ENCODE results near the gene CTAG1A. TPM values are rescaled to one million over a fixed set of nuclear protein-coding genes. Genes with fewer than 3 reads are reported as not detected.
A peak's percentile ranks its signal among the peaks of the same experiment; 100 is the strongest.

Gene CTAG1A
- total and polyA plus RNA-seq, 9 of the 15 experiments (the other 6 are each of a cell fraction or from before 2014, with no cell fraction given), result 0.32 TPM; not detected in 8

DNA sequence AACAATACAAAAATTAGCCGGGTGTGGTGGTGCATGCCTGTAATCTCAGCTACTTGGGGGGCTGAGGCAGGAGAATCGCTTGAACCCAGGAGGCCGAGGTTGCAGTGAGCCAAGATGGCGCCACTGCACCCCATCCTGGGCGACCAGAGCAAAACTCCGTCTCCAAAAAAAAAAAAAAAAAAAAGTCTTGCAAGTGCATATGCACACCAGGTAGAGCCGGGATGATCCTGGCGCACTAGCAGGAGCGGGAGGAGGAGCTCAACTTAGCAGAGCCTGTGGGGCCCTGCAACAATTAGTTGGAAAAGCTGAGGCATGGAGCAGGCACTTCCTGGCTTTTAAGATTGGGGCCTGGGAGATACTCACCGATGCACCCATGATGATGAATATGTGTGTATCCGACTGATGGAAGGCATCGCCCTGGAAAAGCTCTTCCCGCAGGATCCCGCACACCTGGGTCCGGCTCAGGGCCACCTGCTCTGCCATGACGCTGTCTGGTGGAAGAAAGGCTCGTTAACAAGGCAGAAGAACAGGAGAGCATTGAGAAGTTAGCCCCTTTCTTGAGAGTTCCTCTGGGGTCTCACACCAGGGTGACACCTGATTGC is 39.2 kb upstream of the CTAG1A start:
- H3K79me2 ChIP-seq (ENCODE audit: control insufficient read depth, insufficient read depth, low read length), result peaks cover 81% of the 10 kb centered on the region
- peak overlapping the region; percentile 98 for H3K27ac ChIP-seq (ENCODE audit: extremely low read depth, low read depth, low read length)
- DNase-seq (ENCODE audit: extremely low read depth in 1 of 4, low spot score in 3 of 4) (no peak), FAIRE-seq (no peak), ATAC-seq (no peak)
- intact Hi-C loops (cut with micrococcal nuclease) (no loop called here), in situ Hi-C loops (cut with MboI) (loop anchor here (25.0 kb wide), 1 partner anchor 383 kb away; no protein-coding TSS in a partner anchor)
- H3K4me1 ChIP-seq (replicated peaks in 1 of 2; ENCODE audit: control insufficient read depth in 2 of 2, insufficient read depth in 2 of 2, low read length in 2 of 2), result peaks cover 46 to 56% of the 10 kb centered on the region in 2 experiments
- H3K4me2 ChIP-seq (ENCODE audit: insufficient read depth, low read length), result peak overlapping the region; percentile 100
- H3K9me1 ChIP-seq (ENCODE audit: control insufficient read depth, insufficient read depth, low read length), result no peaks in the 10 kb centered on the region
- POLR2A ChIA-PET, result interaction anchor here (0.6 to 1.6 kb wide), 5 partner anchors 19 to 195 kb away, joined by 3 to 4 read pairs (median 3); no protein-coding TSS in a partner anchor
- CTCF ChIA-PET (ENCODE audit: low intra/inter-chr PET ratio), result no interaction called here
- peak overlapping the region; percentile 98 for H3K4me3 ChIP-seq
- no TSS peak for BruUV-seq (replicated peaks)
- peak overlapping the region; percentile 95 to 99 for H3K9ac ChIP-seq (ENCODE audit: insufficient read depth in 1 of 2, low read depth in 2 of 2, low read length in 2 of 2)
- peaks cover 50% of the 10 kb centered on the region for H3K36me3 ChIP-seq (ENCODE audit: control insufficient read depth, insufficient read depth, low read length)
- 36% methylated on average over 12 of the region's 17 CpGs for WGBS (ENCODE audit: insufficient coverage, low coverage, missing lambda C conversion rate)
- 0 out of 2 replicates have a peak, but pooled peaks cover 8% of the 10 kb centered on the region for H4K20me1 ChIP-seq (replicated peaks; ENCODE audit: control insufficient read depth, insufficient read depth, low read length)
- no peaks in the 10 kb centered on the region for H3K27me3 ChIP-seq (ENCODE audit: control insufficient read depth in 2 of 2, insufficient read depth in 2 of 2, low read length in 2 of 2)
- H2AFZ ChIP-seq (ENCODE audit: low read depth, low read length), result no peak overlapping the region
- no peaks in the 10 kb centered on the region for H3K9me3 ChIP-seq (replicated peaks; ENCODE audit: control insufficient read depth, insufficient read depth, low read depth, low read length)
- TF ChIP-seq, protein P1, sequence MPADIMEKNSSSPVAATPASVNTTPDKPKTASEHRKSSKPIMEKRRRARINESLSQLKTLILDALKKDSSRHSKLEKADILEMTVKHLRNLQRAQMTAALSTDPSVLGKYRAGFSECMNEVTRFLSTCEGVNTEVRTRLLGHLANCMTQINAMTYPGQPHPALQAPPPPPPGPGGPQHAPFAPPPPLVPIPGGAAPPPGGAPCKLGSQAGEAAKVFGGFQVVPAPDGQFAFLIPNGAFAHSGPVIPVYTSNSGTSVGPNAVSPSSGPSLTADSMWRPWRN (IDR thresholded peaks at IDR 0.05; ENCODE audit: low read depth), result no peak
- no peak for TF ChIP-seq CAMTA2 (CRISPR knock-in tag; conservative IDR thresholded peaks at IDR 0.05)
- TF ChIP-seq ZNF766 (CRISPR knock-in tag; conservative IDR thresholded peaks at IDR 0.05), result no peak
- TF ChIP-seq, protein P2, sequence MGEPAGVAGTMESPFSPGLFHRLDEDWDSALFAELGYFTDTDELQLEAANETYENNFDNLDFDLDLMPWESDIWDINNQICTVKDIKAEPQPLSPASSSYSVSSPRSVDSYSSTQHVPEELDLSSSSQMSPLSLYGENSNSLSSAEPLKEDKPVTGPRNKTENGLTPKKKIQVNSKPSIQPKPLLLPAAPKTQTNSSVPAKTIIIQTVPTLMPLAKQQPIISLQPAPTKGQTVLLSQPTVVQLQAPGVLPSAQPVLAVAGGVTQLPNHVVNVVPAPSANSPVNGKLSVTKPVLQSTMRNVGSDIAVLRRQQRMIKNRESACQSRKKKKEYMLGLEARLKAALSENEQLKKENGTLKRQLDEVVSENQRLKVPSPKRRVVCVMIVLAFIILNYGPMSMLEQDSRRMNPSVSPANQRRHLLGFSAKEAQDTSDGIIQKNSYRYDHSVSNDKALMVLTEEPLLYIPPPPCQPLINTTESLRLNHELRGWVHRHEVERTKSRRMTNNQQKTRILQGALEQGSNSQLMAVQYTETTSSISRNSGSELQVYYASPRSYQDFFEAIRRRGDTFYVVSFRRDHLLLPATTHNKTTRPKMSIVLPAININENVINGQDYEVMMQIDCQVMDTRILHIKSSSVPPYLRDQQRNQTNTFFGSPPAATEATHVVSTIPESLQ (CRISPR knock-in tag; IDR thresholded peaks at IDR 0.05), result no peak
- TF ChIP-seq POLR2AphosphoS5 (IDR thresholded peaks at IDR 0.05; ENCODE audit: control insufficient read depth, insufficient read depth, low read depth, low read length), result peak; percentile 2; the same call in 1 of the 2 replicates
- no peak for TF ChIP-seq ZNF778 (CRISPR knock-in tag; IDR thresholded peaks at IDR 0.05)
- no peak for TF ChIP-seq SIN3A (IDR thresholded peaks at IDR 0.05; ENCODE audit: borderline replicate concordance in 2 of 2, control insufficient read depth in 1 of 2, low read depth in 2 of 2, low read length in 2 of 2)
- no peak for TF ChIP-seq POLR2G (IDR thresholded peaks at IDR 0.05; ENCODE audit: low read depth, low read length)
- TF ChIP-seq, protein P3, sequence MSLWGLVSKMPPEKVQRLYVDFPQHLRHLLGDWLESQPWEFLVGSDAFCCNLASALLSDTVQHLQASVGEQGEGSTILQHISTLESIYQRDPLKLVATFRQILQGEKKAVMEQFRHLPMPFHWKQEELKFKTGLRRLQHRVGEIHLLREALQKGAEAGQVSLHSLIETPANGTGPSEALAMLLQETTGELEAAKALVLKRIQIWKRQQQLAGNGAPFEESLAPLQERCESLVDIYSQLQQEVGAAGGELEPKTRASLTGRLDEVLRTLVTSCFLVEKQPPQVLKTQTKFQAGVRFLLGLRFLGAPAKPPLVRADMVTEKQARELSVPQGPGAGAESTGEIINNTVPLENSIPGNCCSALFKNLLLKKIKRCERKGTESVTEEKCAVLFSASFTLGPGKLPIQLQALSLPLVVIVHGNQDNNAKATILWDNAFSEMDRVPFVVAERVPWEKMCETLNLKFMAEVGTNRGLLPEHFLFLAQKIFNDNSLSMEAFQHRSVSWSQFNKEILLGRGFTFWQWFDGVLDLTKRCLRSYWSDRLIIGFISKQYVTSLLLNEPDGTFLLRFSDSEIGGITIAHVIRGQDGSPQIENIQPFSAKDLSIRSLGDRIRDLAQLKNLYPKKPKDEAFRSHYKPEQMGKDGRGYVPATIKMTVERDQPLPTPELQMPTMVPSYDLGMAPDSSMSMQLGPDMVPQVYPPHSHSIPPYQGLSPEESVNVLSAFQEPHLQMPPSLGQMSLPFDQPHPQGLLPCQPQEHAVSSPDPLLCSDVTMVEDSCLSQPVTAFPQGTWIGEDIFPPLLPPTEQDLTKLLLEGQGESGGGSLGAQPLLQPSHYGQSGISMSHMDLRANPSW (CRISPR knock-in tag; IDR thresholded peaks at IDR 0.05), result no peak
- TF ChIP-seq, protein P4, sequence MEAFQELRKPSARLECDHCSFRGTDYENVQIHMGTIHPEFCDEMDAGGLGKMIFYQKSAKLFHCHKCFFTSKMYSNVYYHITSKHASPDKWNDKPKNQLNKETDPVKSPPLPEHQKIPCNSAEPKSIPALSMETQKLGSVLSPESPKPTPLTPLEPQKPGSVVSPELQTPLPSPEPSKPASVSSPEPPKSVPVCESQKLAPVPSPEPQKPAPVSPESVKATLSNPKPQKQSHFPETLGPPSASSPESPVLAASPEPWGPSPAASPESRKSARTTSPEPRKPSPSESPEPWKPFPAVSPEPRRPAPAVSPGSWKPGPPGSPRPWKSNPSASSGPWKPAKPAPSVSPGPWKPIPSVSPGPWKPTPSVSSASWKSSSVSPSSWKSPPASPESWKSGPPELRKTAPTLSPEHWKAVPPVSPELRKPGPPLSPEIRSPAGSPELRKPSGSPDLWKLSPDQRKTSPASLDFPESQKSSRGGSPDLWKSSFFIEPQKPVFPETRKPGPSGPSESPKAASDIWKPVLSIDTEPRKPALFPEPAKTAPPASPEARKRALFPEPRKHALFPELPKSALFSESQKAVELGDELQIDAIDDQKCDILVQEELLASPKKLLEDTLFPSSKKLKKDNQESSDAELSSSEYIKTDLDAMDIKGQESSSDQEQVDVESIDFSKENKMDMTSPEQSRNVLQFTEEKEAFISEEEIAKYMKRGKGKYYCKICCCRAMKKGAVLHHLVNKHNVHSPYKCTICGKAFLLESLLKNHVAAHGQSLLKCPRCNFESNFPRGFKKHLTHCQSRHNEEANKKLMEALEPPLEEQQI (IDR thresholded peaks at IDR 0.05), result no peak
